GM19463 (cell line): ENCODE data around the gene LTB4R2.

ENCODE experiments used
- ATAC-seq: cut with Tn5 transposase; IDR thresholded peaks from one replicate; pipeline ENCODE4 v1.9.1; 2021; ENCODE audit warnings: mild to moderate bottlenecking, moderate library complexity; ENCODE audit not compliant: unreplicated experiment

The LTB4R2 gene

DNA sequence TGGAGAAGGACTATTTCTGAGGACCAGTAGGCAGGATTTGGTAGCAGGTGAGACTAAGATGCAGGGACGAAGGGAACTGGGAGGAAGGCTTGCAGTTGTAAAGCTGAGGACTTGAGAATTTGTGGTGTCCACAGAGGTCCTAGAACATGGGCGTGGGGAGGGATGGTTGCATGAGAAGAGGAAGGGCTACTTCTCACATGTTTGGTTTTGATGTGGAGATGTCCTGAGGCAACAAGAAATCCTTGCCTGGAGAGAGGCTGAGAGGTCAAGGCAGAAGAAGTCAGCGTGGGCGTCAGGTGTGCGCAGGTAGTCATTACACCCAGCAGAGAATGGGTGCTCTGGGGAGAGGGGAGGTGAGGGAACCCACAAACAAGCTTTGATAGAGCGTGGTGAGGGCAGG lies 32.9 kb upstream of the LTB4R2 start:
- no peak for ATAC-seq

DNA sequence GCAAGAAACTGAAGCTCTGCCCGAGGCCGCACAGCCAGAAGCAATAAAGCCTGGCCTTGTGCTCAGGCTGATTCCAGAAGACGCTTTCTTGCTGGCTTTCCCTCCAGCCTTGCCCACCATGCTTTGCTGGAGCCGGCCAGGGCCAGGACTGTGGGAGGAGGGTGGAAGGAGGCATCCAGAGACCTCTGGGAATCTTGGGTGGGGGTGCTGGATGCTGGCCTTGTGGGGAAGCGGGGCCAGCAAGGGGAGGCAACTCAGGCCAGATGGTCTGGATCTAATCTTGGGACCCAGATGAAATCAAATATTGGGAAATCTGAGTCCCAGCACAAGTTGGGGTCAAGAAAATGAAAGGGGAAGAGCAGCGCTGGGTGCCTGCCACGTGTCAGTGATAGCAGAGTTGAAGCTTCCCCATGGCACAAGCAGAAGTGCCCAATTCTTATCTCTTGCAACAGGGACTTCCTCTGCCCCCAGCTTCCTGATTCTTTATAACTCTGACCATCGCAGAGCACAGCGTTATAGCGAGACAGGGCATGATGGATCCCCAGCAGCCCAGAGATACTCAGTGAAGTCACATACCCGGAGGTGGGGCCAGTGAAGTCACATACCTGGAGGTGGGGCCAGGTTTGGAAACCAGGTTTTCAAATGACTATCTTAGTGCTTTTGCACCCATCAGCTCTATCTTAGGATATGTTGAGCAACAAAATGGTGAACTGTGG lies 32.2 kb upstream of the LTB4R2 start:
- no peak for ATAC-seq

- no peak for ATAC-seq
These were observed 31.5 kb upstream of the LTB4R2 start for GRCh38 chr14:24278424-24278823.

DNA sequence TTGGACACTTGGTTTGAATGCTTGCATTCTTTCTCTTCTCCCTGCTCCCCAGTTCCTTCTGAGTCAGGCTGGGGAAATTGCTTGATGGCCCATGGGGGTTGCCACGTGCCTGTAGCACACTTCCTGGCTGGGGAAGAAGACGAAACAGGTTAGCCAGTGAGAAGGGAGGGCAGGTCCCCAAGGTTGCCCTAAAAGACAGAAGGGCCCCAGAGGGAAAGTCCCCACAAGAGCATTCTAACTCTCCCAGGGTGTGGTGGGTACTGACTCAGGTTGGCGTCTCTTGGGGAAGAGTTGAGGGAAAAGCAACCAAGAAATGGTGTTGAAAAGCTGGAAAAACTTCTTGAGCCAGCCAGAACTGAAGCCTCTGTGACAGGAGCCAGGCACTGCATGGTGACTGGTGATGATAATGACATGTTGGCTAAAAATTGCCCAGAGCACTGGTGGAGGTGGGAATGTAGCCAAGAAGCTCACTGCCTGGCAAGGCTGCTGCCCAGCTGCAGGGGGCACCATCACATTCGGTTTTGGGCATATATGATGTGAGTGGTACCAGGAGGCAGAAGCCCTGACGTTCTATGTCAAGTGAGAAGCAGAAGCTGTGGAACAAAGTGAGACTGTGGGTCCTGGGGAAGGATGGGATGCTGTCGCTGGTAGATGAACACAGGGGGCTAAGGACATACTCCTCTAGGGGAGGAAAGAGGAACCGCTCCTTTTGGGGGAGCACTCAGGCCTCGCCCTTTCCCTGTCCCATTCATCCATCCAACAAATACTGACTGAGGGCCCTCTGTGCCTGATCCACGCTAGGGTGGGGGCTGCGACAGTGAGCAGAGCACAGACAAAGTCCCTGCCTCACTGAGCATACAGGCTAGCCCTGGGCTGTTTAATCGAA lies 30.4 kb upstream of the LTB4R2 start:
- ATAC-seq = peak; percentile 79

- ATAC-seq = no peak
These were observed 29.0 kb upstream of the LTB4R2 start for GRCh38 chr14:24280797-24281460.

DNA sequence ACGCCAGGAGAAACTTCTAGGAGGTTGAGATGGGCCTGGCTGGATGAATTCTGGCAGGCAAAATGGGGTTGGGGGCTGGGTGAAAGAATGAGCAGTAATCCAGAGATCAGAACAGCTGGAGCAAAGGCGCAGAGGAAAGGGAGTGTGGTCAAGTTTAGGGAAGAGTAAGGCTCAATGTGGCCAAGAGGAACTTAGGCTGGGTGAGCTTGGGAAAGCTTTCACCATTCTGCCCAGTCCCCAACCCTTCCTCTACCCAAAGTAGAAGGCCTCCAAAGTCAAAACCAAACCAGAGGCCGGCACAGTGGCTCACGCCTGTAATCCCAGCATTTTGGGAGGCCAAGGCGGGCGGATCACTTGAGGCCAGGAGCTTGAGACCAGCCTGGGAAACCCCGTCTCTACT lies 28.3 kb upstream of the LTB4R2 start:
- no peak for ATAC-seq

DNA sequence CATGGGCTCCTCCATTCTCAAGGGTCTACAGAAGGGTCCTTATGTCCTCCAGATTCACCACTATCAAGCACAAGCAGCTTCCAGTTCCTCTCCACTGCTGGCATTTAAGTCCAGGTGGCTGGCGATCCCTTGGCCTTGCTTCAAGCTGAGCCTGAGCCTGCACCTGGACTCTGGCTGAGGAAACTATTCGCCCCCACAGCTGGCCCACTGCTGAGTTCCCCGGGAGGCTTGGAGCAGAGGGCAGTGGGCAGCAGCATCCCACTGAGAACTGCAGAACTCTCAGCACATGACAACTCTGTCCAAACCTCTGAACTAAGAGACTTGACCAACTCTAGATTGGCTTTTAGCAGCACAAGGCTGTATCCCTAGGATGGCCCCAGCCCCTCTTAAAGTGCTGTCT lies 27.2 kb upstream of the LTB4R2 start:
- no peak for ATAC-seq

DNA sequence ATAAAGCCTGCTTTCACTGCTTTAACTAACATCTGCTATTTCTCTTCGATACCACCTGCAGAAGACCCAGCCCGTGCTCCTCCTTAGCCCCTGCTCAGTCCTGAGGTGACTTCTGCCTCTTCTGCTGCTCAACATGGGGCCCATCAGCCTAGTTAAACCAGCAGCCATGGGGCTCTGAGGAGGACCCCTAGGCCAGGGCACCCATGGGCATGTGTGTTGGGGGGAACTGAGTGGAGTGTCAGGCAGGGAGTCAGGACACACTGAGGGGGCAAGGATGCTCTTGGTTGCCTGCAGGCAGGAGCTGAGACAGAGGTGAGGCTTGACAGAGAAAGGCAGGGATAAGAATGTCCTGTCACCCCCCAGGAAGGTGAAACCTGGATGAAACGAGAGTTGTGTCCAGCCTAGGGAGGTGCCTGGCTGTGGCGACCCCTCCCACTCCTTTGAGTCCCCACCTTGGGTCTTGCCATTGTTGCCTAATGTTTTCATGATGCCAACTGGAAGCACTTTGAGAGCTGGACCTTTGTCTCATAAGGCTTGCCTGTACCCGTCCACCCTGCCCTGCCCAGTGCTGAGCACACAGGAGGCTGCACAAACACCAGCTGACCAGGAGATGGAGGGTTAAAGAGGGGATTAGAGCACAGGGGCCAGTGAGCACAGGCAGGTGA lies 26.0 kb upstream of the LTB4R2 start:
- ATAC-seq = no peak

DNA sequence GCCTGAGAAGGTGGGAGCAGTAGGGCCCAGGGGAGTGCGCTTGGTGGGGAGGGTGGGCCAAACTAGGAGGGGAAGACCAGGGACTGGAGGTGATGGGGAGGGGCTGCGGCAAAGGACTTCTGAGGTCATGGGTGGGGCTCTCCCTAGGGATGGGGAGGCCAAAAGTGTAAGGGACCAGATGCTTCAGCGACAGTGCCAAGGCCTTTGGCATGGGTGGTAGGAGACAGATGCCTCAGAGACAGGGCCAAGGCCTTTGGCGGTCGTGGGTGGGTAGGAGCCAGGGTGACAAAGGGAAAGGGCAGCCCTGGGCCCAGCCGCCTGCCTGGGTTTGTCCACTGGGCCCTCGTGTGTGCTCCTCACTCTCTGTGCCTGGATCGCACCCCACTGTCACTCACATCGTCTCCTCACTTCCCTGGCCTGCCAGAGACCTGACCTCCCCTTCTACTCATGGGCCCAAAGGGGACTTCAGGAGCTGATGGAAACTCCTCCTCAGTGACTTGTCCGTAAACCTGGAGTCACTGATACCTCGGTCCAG lies 25.4 kb upstream of the LTB4R2 start:
- ATAC-seq = no peak

- no peak for ATAC-seq
These were observed 24.6 kb upstream of the LTB4R2 start for GRCh38 chr14:24285351-24285750.

DNA sequence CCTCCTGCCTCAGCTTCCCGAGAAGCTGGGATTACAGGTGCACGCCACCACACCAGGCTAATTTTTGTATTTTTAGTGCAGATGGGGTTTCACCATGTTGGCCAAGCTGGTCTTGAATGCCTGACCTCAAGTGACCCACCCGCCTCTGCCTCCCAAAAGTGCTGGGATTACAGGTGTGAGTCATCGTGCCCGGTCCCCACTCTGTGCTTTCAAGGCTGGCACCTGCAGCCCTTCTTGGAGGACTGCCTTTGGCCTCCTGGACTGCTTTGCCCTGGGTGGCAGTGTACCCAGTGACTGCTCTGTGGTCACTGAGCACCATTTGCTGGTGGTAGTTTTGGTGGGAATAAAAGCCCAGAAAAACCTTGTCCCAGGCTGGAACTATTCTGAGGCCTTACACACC lies 22.9 kb upstream of the LTB4R2 start:
- ATAC-seq = no peak

GRCh38 chr14:24289649-24290280 lies 20.2 kb upstream of the LTB4R2 start:
- peak; percentile 95 for ATAC-seq

DNA sequence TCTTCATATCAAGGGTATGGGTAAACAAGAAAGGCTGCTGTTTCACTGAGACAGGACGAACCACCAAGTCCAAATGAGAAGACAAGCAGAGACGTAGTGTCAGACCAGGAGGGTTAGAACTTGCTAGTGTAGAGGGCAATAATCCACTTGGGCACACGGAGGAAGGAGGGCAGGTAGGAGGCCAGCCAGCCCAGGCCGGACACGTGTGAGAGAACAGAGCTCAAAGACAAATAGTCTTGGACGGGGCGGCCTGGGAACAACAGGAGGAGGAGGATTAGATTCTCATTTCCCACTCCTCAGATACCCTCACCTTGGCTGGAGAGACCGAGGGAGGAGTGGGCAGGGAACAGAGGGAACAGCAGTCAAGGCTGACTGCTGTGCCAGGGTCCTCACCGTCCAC lies 19.2 kb upstream of the LTB4R2 start:
- ATAC-seq = no peak

GRCh38 chr14:24291446-24292117 lies 18.4 kb upstream of the LTB4R2 start:
- no peak for ATAC-seq

- ATAC-seq = no peak
These were observed 17.7 kb upstream of the LTB4R2 start for GRCh38 chr14:24292118-24292807.

GRCh38 chr14:24293525-24293924 lies 16.4 kb upstream of the LTB4R2 start:
- no peak for ATAC-seq

GRCh38 chr14:24296341-24297157 lies 13.4 kb upstream of the LTB4R2 start:
- ATAC-seq = peak; percentile 54

- ATAC-seq = no peak
These were observed 12.6 kb upstream of the LTB4R2 start for GRCh38 chr14:24297190-24297964.
